AG09319 (cell line): Measurements from ENCODE around the gene SARM1.

Experiments
- DNase-seq: peaks from one replicate; pipeline ENCODE4 v3.0.0-alpha.2; 2010; ENCODE audit warnings: low read depth; ENCODE audit errors: extremely low read depth
- CTCF ChIP-seq: IDR thresholded peaks from 2 replicates; pipeline ENCODE4 v1.5.1; 2011; ENCODE audit warnings: low read depth, mild to moderate bottlenecking, inconsistent platforms, low read length, moderate library complexity

Gene SARM1

GRCh38 chr17:28390563-28390962, 19.1 kb downstream of the SARM1 start:
- no peak for DNase-seq
- TF ChIP-seq CTCF: no peak

- no peak for TF ChIP-seq CTCF
- no peak for DNase-seq
Measured at GRCh38 chr17:28390984-28391383, 19.5 kb downstream of the SARM1 start.

- TF ChIP-seq CTCF: no peak
- no peak for DNase-seq
Measured at GRCh38 chr17:28391401-28391800, 19.9 kb downstream of the SARM1 start.

GRCh38 chr17:28392491-28392890, 21.0 kb downstream of the SARM1 start:
- no peak for DNase-seq
- TF ChIP-seq CTCF: no peak

- no peak for DNase-seq
- no peak for TF ChIP-seq CTCF
Measured at GRCh38 chr17:28394337-28395116, 23.0 kb downstream of the SARM1 start.

- no peak for DNase-seq
- no peak for TF ChIP-seq CTCF
Measured at GRCh38 chr17:28395426-28395825, 23.9 kb downstream of the SARM1 start.

- no peak for TF ChIP-seq CTCF
- DNase-seq: no peak
Measured at GRCh38 chr17:28395968-28396367, 24.5 kb downstream of the SARM1 start.
